ENCODE results near the gene C1orf198.

- peak; percentile 76 for TF ChIP-seq CTCF (conservative IDR thresholded peaks at IDR 0.05)
- TF ChIP-seq EZH2 (IDR thresholded peaks at IDR 0.05; ENCODE audit: low read depth): no peak
Measured at GRCh38 chr1:230797942-230798365, 70.4 kb downstream of the C1orf198 start.
